ENCODE data around the gene CCDC30.
A peak's percentile ranks its signal among the peaks of the same experiment; 100 is the strongest.

The CCDC30 gene

DNA sequence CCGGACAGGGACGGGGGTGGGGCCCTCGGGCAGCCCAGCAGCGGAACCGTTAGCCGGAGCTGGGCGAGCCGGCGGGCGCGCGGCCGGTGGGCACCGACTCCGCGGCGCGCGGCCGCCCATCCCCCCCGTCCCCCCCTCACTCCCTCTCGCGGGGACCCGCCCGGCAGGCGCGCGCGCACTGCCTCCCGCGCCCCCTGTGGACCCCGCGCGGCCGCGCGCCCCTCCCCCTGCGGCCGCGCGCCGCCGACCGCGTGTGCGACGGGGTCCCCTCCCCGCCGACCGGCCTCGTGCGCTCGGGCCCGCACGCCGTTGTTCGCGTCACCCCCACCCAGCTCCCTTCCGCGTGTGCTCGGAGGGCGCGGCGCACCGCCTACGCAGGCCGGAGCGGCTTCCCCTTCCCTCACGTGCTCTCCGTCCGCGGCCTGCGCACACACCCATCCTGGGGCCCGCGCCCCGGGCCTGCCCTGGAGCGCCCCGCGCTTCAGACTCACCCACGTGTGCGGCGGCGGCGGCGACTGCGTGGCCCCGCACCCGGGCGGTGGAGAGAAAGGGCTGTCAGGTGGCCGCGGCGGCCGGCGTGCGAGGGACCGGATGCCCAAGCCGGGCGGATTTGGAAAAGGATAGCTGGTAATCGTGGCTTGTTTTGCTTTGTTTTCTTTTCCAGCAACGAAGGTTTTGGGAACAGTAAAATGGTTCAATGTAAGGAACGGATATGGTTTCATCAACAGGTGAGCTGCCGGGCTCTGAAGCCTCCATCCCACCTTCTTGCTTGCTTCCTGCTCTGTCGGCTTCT lies 219.8 kb downstream of the CCDC30 start:
- Histone ChIP-seq H4K20me1 (ENCODE audit: insufficient read depth, low read length) (peaks cover 49% of the 10 kb centered on the region), H3K36me3 (replicated peaks; ENCODE audit: low read depth, low read length) (peaks cover 32% of the 10 kb centered on the region), H3K27ac (ENCODE audit: low read length) (peak overlapping the region; percentile 54), H3K9me3 (ENCODE audit: insufficient read depth, low read length) (no peaks in the 10 kb centered on the region), H3K4me2 (ENCODE audit: low read length) (peak overlapping the region; percentile 94), H3K27me3 (ENCODE audit: low read depth, low read length) (no peaks in the 10 kb centered on the region), H3K4me1 (ENCODE audit: low read length) (peaks cover 45% of the 10 kb centered on the region), H3K9ac (ENCODE audit: low read length) (peak overlapping the region; percentile 76), H3K4me3 (ENCODE audit: low read length) (peak overlapping the region; percentile 94), H2AFZ (ENCODE audit: low read depth, low read length) (no peak overlapping the region), H3K79me2 (ENCODE audit: low read length) (peaks cover 78% of the 10 kb centered on the region)
- no peak for TF ChIP-seq EZH2phosphoT487 (IDR thresholded peaks at IDR 0.05; ENCODE audit: low read depth)
- TF ChIP-seq, protein P1, sequence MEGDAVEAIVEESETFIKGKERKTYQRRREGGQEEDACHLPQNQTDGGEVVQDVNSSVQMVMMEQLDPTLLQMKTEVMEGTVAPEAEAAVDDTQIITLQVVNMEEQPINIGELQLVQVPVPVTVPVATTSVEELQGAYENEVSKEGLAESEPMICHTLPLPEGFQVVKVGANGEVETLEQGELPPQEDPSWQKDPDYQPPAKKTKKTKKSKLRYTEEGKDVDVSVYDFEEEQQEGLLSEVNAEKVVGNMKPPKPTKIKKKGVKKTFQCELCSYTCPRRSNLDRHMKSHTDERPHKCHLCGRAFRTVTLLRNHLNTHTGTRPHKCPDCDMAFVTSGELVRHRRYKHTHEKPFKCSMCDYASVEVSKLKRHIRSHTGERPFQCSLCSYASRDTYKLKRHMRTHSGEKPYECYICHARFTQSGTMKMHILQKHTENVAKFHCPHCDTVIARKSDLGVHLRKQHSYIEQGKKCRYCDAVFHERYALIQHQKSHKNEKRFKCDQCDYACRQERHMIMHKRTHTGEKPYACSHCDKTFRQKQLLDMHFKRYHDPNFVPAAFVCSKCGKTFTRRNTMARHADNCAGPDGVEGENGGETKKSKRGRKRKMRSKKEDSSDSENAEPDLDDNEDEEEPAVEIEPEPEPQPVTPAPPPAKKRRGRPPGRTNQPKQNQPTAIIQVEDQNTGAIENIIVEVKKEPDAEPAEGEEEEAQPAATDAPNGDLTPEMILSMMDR (IDR thresholded peaks at IDR 0.05; ENCODE audit: low read depth, low read length) = no peak

DNA sequence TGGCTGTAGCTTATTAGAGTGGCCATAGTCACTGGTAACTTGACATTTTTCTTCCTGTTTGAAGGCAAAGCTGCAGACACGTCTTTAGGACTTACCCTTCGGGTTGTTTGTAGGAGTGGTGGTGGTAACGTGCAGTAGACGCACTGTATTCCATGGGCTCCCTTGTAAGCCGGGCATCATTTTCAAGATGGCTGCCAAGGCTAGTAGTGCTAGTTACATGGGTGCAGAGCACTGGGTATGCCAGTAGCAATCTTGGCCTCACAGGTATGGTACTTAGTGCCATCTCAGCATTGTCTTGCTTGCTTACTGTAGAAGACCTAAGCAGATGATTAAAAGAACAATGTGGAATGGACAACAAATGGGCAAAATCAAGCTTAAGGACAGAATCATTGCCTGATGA lies 221.1 kb downstream of the CCDC30 start:
- H3K9ac ChIP-seq (ENCODE audit: low read length) = peak overlapping the region; percentile 76
- TF ChIP-seq, protein P1 (IDR thresholded peaks at IDR 0.05; ENCODE audit: low read depth, low read length) = no peak
- TF ChIP-seq EZH2phosphoT487 (IDR thresholded peaks at IDR 0.05; ENCODE audit: low read depth) = no peak
- H4K20me1 ChIP-seq (ENCODE audit: insufficient read depth, low read length) = peaks cover 62% of the 10 kb centered on the region
- H3K4me1 ChIP-seq (ENCODE audit: low read length) = peaks cover 57% of the 10 kb centered on the region
- H3K4me2 ChIP-seq (ENCODE audit: low read length) = peak overlapping the region; percentile 94
- no peaks in the 10 kb centered on the region for H3K9me3 ChIP-seq (ENCODE audit: insufficient read depth, low read length)
- H3K36me3 ChIP-seq (replicated peaks; ENCODE audit: low read depth, low read length) = peaks cover 38% of the 10 kb centered on the region
- no peaks in the 10 kb centered on the region for H3K27me3 ChIP-seq (ENCODE audit: low read depth, low read length)
- H3K27ac ChIP-seq (ENCODE audit: low read length) = no peak overlapping the region
- peak overlapping the region; percentile 94 for H3K4me3 ChIP-seq (ENCODE audit: low read length)
- H2AFZ ChIP-seq (ENCODE audit: low read depth, low read length) = no peak overlapping the region
- peaks cover 90% of the 10 kb centered on the region for H3K79me2 ChIP-seq (ENCODE audit: low read length)

DNA sequence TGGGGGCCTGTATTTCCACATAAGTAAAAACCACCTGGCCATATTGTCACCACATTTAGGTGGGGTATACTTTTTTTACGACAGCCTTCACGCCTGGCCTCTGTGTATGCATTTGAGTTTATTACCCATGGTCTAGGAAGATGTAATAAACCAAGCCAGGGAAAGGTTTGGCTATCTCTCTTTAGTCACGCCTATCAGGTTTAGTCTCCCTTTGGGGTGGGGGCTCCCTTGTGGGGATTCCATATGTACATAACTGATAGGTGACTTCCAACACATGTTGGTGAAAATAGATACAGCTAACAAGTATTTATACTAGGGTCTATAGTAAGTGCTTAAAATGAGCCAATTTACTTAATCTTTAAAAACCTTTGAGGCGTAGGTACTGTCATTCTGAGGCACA lies 223.3 kb downstream of the CCDC30 start:
- H3K4me3 ChIP-seq (ENCODE audit: low read length) = no peak overlapping the region
- peaks cover 69% of the 10 kb centered on the region for H3K4me1 ChIP-seq (ENCODE audit: low read length)
- H3K27ac ChIP-seq (ENCODE audit: low read length) = no peak overlapping the region
- H3K4me2 ChIP-seq (ENCODE audit: low read length) = peak overlapping the region; percentile 94
- H4K20me1 ChIP-seq (ENCODE audit: insufficient read depth, low read length) = peaks cover 84% of the 10 kb centered on the region
- peaks cover 95% of the 10 kb centered on the region for H3K79me2 ChIP-seq (ENCODE audit: low read length)
- TF ChIP-seq EZH2phosphoT487 (IDR thresholded peaks at IDR 0.05; ENCODE audit: low read depth) = no peak
- TF ChIP-seq, protein P1 (IDR thresholded peaks at IDR 0.05; ENCODE audit: low read depth, low read length) = no peak
- H3K9ac ChIP-seq (ENCODE audit: low read length) = no peak overlapping the region
- H3K27me3 ChIP-seq (ENCODE audit: low read depth, low read length) = no peaks in the 10 kb centered on the region
- peaks cover 38% of the 10 kb centered on the region for H3K36me3 ChIP-seq (replicated peaks; ENCODE audit: low read depth, low read length)
- H2AFZ ChIP-seq (ENCODE audit: low read depth, low read length) = no peak overlapping the region
- H3K9me3 ChIP-seq (ENCODE audit: insufficient read depth, low read length) = no peaks in the 10 kb centered on the region

DNA sequence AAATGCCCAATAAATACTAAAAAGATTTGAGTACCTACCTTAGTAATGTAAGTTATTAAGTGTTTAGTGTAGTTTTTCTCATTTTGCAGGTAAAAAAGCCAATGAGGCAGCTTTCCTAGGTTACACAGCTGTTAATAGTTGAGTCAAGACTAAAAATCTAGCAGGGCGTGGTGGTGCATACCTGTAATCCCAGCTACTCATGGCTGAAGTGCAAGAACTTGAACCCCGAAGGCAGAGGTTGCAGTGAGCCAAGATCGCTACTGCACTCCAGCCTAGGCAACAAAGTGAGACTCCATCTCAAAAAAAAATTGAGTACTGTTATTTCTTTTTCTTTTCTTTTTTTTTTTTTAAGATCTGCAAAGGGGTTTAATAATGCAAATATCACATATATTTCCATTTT lies 226.8 kb downstream of the CCDC30 start:
- Histone ChIP-seq H4K20me1 (ENCODE audit: insufficient read depth, low read length) (peaks cover 100% of the 10 kb centered on the region), H3K4me2 (ENCODE audit: low read length) (peak overlapping the region; percentile 38), H3K36me3 (replicated peaks; ENCODE audit: low read depth, low read length) (peaks cover 43% of the 10 kb centered on the region)

More for the DNA sequence above, 226.8 kb downstream of the CCDC30 start:
- Histone ChIP-seq H3K4me1 (ENCODE audit: low read length) (peaks cover 66% of the 10 kb centered on the region), H3K27ac (ENCODE audit: low read length) (no peak overlapping the region), H3K27me3 (ENCODE audit: low read depth, low read length) (no peaks in the 10 kb centered on the region), H3K9ac (ENCODE audit: low read length) (no peak overlapping the region), H3K4me3 (ENCODE audit: low read length) (no peak overlapping the region), H2AFZ (ENCODE audit: low read depth, low read length) (no peak overlapping the region), H3K79me2 (ENCODE audit: low read length) (peaks cover 100% of the 10 kb centered on the region), H3K9me3 (ENCODE audit: insufficient read depth, low read length) (no peaks in the 10 kb centered on the region)
- TF ChIP-seq EZH2phosphoT487 (IDR thresholded peaks at IDR 0.05; ENCODE audit: low read depth) = no peak
- TF ChIP-seq, protein P1 (IDR thresholded peaks at IDR 0.05; ENCODE audit: low read depth, low read length) = no peak
